GM12878 (cell line): ENCODE results near the gene TMEM40. TPM values are rescaled to one million over a fixed set of nuclear protein-coding genes. Genes with fewer than 3 reads are reported as not detected.
"Not testable (repeated sequence)": the region's sequence is repeated elsewhere in the genome, so short reads cannot be mapped to it uniquely, and the experiment has no call there.

ENCODE experiments used
- ATAC-seq: fragments of 200-7000 bp; cut with Tn5 transposase; 3 replicates; pipeline ENCODE4 v1.9.1; 2020; ENCODE audit warnings: mild to moderate bottlenecking, moderate library complexity
- BruUV-seq: library from RNA; stranded (reverse); fragments of 400-500 nt; replicated peaks from 2 replicates; lab custom pipeline; 2021; lab: Mats Ljungman, UMichigan
- CTCF ChIA-PET: fragments of 300-600 bp; sonication (Branson Sonifier 250); formaldehyde crosslinking; extraction: SDS; loops from one replicate; lab custom pipeline; 2021; ENCODE audit warnings: inconsistent platforms; lab: Yijun Ruan, JAX
- POLR2A ChIA-PET: fragments of 350-600 bp; formaldehyde crosslinking; extraction: SDS; loops from one replicate; lab custom pipeline; 2021; ENCODE audit warnings: inconsistent platforms; lab: Charles Lee
- RAD21 ChIA-PET: fragments of 300-600 bp; sonication (Branson Sonifier 250); formaldehyde crosslinking; loops from one replicate; lab custom pipeline; 2023; ENCODE audit warnings: antibody characterized with exemption; ENCODE audit not compliant: unreplicated experiment; lab: Charles Lee
- SMC1A ChIA-PET: fragments of 300-600 bp; sonication (Branson Sonifier 250); formaldehyde crosslinking; loops from one replicate; lab custom pipeline; 2023; ENCODE audit not compliant: unreplicated experiment, uncharacterized antibody; lab: Charles Lee
- DNase-seq: peaks from one replicate; pipeline ENCODE4 v3.0.0-alpha.2; 2011; ENCODE audit warnings: low read depth, low spot score
- FAIRE-seq: peaks from 3 replicates; lab custom pipeline; 2011; peaks lifted over from hg19 to GRCh38; lab: Jason Lieb, UNC
- H2AFZ ChIP-seq: 2 replicates; pipeline ENCODE4 v1.6.0; 2011; ENCODE audit warnings: low read depth, low read length, control low read depth; ENCODE audit not compliant: control insufficient read depth
- H3K27ac ChIP-seq: 2 replicates; pipeline ENCODE4 v1.5.1; 2011; ENCODE audit warnings: control low read depth; ENCODE audit not compliant: control insufficient read depth, insufficient read depth
- H3K27me3 ChIP-seq, 2 experiments: replicated peaks in 1 of 2; 2 replicates each; pipeline versions ENCODE4 v1.6.0 to v1.6.1; 2011; ENCODE audit warnings: low read length in 1 of 2; ENCODE audit not compliant: control insufficient read depth in 2 of 2, insufficient read depth in 2 of 2
- H3K36me3 ChIP-seq, 2 experiments: 2 replicates each; pipeline ENCODE4 v1.5.1; 2011; ENCODE audit warnings: low read length in 1 of 2; ENCODE audit not compliant: control insufficient read depth in 2 of 2, insufficient read depth in 2 of 2
- H3K4me1 ChIP-seq: 2 replicates; pipeline ENCODE4 v1.6.1; 2011; ENCODE audit warnings: mild to moderate bottlenecking, low read length, moderate library complexity, mixed read lengths; ENCODE audit not compliant: control insufficient read depth, insufficient read depth
- H3K4me2 ChIP-seq: 2 replicates; pipeline ENCODE4 v1.6.0; 2011; ENCODE audit warnings: control low read depth; ENCODE audit not compliant: control insufficient read depth, insufficient read depth
- H3K4me3 ChIP-seq: fragments of 200-600 bp; sonication (generic); 2 replicates; pipeline ENCODE4 v1.5.1; 2016
- H3K79me2 ChIP-seq: 2 replicates; pipeline ENCODE4 v1.6.0; 2011; ENCODE audit warnings: low read length; ENCODE audit not compliant: control insufficient read depth, insufficient read depth
- H3K9ac ChIP-seq: 2 replicates; pipeline ENCODE4 v1.8.0; 2011; ENCODE audit warnings: low read length, control low read depth, mixed read lengths; ENCODE audit not compliant: control insufficient read depth, insufficient read depth
- H3K9me3 ChIP-seq: replicated peaks from 3 replicates; pipeline ENCODE4 v1.5.1; 2011; ENCODE audit warnings: mild to moderate bottlenecking, low read length; ENCODE audit not compliant: control insufficient read depth, insufficient read depth
- H4K20me1 ChIP-seq: 2 replicates; pipeline ENCODE4 v1.6.0; 2011; ENCODE audit not compliant: control insufficient read depth, insufficient read depth
- NBN ChIP-seq: fragments of 450-650 bp; IDR thresholded peaks from 2 replicates; pipeline ENCODE4 v1.6.1; 2016
- RAD21 ChIP-seq: IDR thresholded peaks from 2 replicates; pipeline ENCODE4 v1.6.1; 2011; ENCODE audit warnings: mild to moderate bottlenecking, low read depth, low read length, moderate library complexity; ENCODE audit not compliant: insufficient read depth
- RBBP5 ChIP-seq: fragments of 200-600 bp; sonication (generic); conservative IDR thresholded peaks from 2 replicates; pipeline ENCODE4 v1.6.1; 2016
- ZSCAN29 ChIP-seq: fragments of 450-650 bp; IDR thresholded peaks from 2 replicates; pipeline ENCODE4 v1.6.1; 2017; ENCODE audit warnings: mild to moderate bottlenecking, moderate library complexity
- WGBS: methylation state at CpG from one replicate; pipeline ENCODE4 v1.1.6; 2016; ENCODE audit warnings: low lambda C conversion rate; ENCODE audit not compliant: insufficient replicate concordance, insufficient coverage; ENCODE audit errors: missing lambda C conversion rate; 5-methylcytosine and 5-hydroxymethylcytosine counted together
- in situ Hi-C: fragments of 300-500 bp; cut with MboI; formaldehyde crosslinking; loops from 9 replicates; pipeline ENCODE4 v1.14.3; 2018; ENCODE audit warnings: mixed read lengths
- intact Hi-C: fragments of 100-400 bp; cut with micrococcal nuclease; formaldehyde crosslinking; loops from one replicate; pipeline ENCODE4 v1.14.2; 2022; ENCODE audit not compliant: unreplicated experiment
- polyA plus RNA-seq, 11 experiments: library from polyadenylated mRNA; depleted of rRNA in 4 of 11; unstranded in 6 of 11; stranded (reverse) in 5 of 11; fragments of >200 nt; fragmentation: Nextera tagmentation in 4 of 11; fragmentation: Illumina TruSeq in 1 of 11; extraction: Ambion mirVana in 4 of 11; extraction: Trizol in 1 of 11; gene quantifications; 1 replicate in 1 of 11; 2 replicates in 10 of 11; pipeline versions ENCODE4 v1.2.1 to v1.2.3, GENCODE V29; 2011 to 2016; ENCODE audit warnings: inconsistent platforms in 2 of 11, missing spikeins in 2 of 11, low read depth in 1 of 11
- total RNA-seq, 4 experiments: library from RNA; depleted of rRNA in 3 of 4; stranded (reverse); fragments of >200 nt in 3 of 4; fragmentation: Illumina TruSeq in 1 of 4; extraction: Trizol in 1 of 4; gene quantifications; 2 replicates each; pipeline versions ENCODE4 v1.2.1 to v1.2.3, GENCODE V29; 2013 to 2021
- TF ChIP-seq, protein P1 (sequence below), 3 experiments: IDR thresholded peaks in 2 of 3; conservative IDR thresholded peaks in 1 of 3; 2 replicates each; pipeline ENCODE4 v1.5.1; 2011; ENCODE audit warnings: low read depth in 3 of 3, low read length in 3 of 3, mild to moderate bottlenecking in 3 of 3, control low read depth in 2 of 3, moderate library complexity in 2 of 3, inconsistent platforms in 1 of 3, mixed read lengths in 1 of 3; ENCODE audit not compliant: control insufficient read depth in 2 of 3, insufficient read depth in 1 of 3; ENCODE audit errors: extremely low read depth in 1 of 3
- TF ChIP-seq, protein P2 (sequence below): IDR thresholded peaks from 2 replicates; pipeline ENCODE4 v1.6.1; 2011; ENCODE audit warnings: borderline replicate concordance, low read depth, mild to moderate bottlenecking, moderate library complexity, low read length; ENCODE audit not compliant: insufficient read depth, poor library complexity, severe bottlenecking
- TF ChIP-seq, protein P3 (sequence below): IDR thresholded peaks from 2 replicates; pipeline ENCODE4 v1.6.1; 2012; ENCODE audit warnings: mild to moderate bottlenecking, low read depth, low read length

Gene TMEM40
- total and polyA plus RNA-seq, 10 of the 15 experiments (the other 5 are each of a cell fraction or from before 2014, with no cell fraction given), result 0.10 to 0.46 (median 0.27) TPM; not detected in 3

DNA sequence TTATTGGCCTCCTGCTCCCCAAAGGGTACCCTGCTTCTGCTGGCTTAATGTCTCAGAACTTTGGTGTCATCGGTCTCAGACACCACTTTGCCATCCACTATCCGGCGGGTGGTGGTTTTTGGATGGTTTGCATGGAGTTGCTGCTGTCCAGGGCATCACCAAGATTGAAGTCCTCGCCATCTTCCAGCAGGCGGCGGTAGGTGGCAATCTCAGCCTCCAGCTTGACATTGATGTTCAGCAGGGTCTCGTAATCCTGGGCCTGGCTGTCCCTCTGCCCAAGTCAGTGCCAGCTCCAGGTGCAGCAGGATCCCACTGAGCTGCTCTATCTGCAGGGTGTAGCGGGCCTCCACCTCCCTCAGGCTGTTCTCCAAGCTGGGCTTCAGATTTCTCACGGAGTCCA is 28.3 kb upstream of the TMEM40 start:
- H3K27ac ChIP-seq, H3K4me3 ChIP-seq, H3K27me3 ChIP-seq, DNase-seq, in situ Hi-C loops, H3K4me1 ChIP-seq, H4K20me1 ChIP-seq, intact Hi-C loops, POLR2A ChIA-PET, H3K79me2 ChIP-seq, H3K9ac ChIP-seq, H2AFZ ChIP-seq, BruUV-seq, H3K4me2 ChIP-seq, H3K36me3 ChIP-seq, H3K9me3 ChIP-seq, ATAC-seq: not testable (repeated sequence)
- SMC1A ChIA-PET, result interaction anchor here (2.4 kb wide), 1 partner anchor 104 kb away, joined by 6 read pairs; no protein-coding TSS in a partner anchor
- peak; percentile 18 for FAIRE-seq
- WGBS, result 13% methylated on average over 9 of the region's 9 CpGs
- TF ChIP-seq, protein P1, sequence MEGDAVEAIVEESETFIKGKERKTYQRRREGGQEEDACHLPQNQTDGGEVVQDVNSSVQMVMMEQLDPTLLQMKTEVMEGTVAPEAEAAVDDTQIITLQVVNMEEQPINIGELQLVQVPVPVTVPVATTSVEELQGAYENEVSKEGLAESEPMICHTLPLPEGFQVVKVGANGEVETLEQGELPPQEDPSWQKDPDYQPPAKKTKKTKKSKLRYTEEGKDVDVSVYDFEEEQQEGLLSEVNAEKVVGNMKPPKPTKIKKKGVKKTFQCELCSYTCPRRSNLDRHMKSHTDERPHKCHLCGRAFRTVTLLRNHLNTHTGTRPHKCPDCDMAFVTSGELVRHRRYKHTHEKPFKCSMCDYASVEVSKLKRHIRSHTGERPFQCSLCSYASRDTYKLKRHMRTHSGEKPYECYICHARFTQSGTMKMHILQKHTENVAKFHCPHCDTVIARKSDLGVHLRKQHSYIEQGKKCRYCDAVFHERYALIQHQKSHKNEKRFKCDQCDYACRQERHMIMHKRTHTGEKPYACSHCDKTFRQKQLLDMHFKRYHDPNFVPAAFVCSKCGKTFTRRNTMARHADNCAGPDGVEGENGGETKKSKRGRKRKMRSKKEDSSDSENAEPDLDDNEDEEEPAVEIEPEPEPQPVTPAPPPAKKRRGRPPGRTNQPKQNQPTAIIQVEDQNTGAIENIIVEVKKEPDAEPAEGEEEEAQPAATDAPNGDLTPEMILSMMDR (IDR thresholded peaks at IDR 0.05 in 2 of 3, conservative IDR thresholded peaks at IDR 0.05 in 1 of 3; ENCODE audit: control insufficient read depth in 2 of 3, extremely low read depth in 1 of 3, insufficient read depth in 1 of 3, low read depth in 3 of 3, low read length in 3 of 3), result peak; percentile 20 to 58 (median 30); a peak in 4 of 6 replicates
- RAD21 ChIA-PET, result interaction anchor here (0.7 to 1.9 kb wide), 4 partner anchors 23 to 103 kb away, joined by 3 to 9 read pairs (median 6); partner anchors contain the start of gene RPL32
- CTCF ChIA-PET, result interaction anchor here (0.6 to 3.5 kb wide), 12 partner anchors 12 to 994 kb away, joined by 3 to 20 read pairs (median 4); partner anchors contain the start of gene RPL32

DNA sequence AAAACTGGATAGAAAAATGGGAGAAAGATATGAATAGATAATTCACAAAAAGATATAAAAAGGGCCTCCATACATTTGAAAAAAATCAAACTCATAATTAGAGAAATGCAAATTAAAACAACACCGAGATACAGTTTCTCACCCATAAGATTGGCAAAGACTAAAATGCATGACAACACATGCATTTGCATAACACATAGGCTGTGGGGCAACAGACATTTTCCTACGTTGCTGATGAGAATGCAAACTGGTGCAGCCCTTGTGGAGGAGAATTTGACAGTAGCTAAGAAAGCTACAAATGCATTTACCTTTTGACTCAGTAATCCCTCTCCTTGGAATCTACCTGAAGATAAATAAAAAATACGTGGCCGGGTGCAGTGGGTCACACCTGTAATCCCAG is 26.0 kb upstream of the TMEM40 start:
- ChIA-PET POLR2A (no interaction called here), SMC1A (no interaction called here), RAD21 (no interaction called here), CTCF (interaction anchor here (0.6 kb wide), 1 partner anchor 62 kb away, joined by 3 read pairs; no protein-coding TSS in a partner anchor)
- ATAC-seq (no peak), DNase-seq (no peak), FAIRE-seq (no peak)
- intact Hi-C loops (no loop called here), in situ Hi-C loops (no loop called here)
- 12% methylated on average over 4 of the region's 4 CpGs for WGBS
- H3K4me2 ChIP-seq, result no peak overlapping the region
- H3K36me3 ChIP-seq, result no peaks in the 10 kb centered on the region
- no peak overlapping the region for H2AFZ ChIP-seq
- H3K9ac ChIP-seq, result no peak overlapping the region
- H3K4me1 ChIP-seq, result no peaks in the 10 kb centered on the region
- H3K27me3 ChIP-seq, result peaks cover 2 to 4% of the 10 kb centered on the region in 2 experiments; a peak in 2 of 4 replicates
- no peaks in the 10 kb centered on the region for H3K9me3 ChIP-seq
- no peaks in the 10 kb centered on the region for H3K79me2 ChIP-seq
- no peak overlapping the region for H3K4me3 ChIP-seq
- no TSS peak for BruUV-seq
- H4K20me1 ChIP-seq, result no peaks in the 10 kb centered on the region
- no peak overlapping the region for H3K27ac ChIP-seq
- no peak for TF ChIP-seq ZSCAN29
- TF ChIP-seq NBN, result no peak
- TF ChIP-seq, protein P2, sequence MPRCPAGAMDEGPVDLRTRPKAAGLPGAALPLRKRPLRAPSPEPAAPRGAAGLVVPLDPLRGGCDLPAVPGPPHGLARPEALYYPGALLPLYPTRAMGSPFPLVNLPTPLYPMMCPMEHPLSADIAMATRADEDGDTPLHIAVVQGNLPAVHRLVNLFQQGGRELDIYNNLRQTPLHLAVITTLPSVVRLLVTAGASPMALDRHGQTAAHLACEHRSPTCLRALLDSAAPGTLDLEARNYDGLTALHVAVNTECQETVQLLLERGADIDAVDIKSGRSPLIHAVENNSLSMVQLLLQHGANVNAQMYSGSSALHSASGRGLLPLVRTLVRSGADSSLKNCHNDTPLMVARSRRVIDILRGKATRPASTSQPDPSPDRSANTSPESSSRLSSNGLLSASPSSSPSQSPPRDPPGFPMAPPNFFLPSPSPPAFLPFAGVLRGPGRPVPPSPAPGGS, result no peak
- no peak for TF ChIP-seq RAD21
- TF ChIP-seq RBBP5, result no peak
- TF ChIP-seq, protein P3, sequence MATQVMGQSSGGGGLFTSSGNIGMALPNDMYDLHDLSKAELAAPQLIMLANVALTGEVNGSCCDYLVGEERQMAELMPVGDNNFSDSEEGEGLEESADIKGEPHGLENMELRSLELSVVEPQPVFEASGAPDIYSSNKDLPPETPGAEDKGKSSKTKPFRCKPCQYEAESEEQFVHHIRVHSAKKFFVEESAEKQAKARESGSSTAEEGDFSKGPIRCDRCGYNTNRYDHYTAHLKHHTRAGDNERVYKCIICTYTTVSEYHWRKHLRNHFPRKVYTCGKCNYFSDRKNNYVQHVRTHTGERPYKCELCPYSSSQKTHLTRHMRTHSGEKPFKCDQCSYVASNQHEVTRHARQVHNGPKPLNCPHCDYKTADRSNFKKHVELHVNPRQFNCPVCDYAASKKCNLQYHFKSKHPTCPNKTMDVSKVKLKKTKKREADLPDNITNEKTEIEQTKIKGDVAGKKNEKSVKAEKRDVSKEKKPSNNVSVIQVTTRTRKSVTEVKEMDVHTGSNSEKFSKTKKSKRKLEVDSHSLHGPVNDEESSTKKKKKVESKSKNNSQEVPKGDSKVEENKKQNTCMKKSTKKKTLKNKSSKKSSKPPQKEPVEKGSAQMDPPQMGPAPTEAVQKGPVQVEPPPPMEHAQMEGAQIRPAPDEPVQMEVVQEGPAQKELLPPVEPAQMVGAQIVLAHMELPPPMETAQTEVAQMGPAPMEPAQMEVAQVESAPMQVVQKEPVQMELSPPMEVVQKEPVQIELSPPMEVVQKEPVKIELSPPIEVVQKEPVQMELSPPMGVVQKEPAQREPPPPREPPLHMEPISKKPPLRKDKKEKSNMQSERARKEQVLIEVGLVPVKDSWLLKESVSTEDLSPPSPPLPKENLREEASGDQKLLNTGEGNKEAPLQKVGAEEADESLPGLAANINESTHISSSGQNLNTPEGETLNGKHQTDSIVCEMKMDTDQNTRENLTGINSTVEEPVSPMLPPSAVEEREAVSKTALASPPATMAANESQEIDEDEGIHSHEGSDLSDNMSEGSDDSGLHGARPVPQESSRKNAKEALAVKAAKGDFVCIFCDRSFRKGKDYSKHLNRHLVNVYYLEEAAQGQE, result no peak
